Lower lobe of right lung (tissue), 2 donors: ENCODE results near the gene CCT8L2. TPM values are rescaled to one million over a fixed set of nuclear protein-coding genes. Genes with fewer than 3 reads are reported as not detected.
"Not testable (repeated sequence)": the region's sequence is repeated elsewhere in the genome, so short reads cannot be mapped to it uniquely, and the experiment has no call there.

Experiments used
- ATAC-seq, 2 donors: fragments of 200-7000 bp; cut with Tn5 transposase; one replicate each; pipeline ENCODE4 v1.9.1; 2020 to 2022; ENCODE audit warnings: mild to moderate bottlenecking in 2 of 2, moderate library complexity in 2 of 2
- DNase-seq: peaks from one replicate; pipeline ENCODE4 v3.0.0-alpha.2; 2020
- H3K27ac ChIP-seq: fragments of 200-600 bp; one replicate; pipeline ENCODE4 v1.8.0; 2022
- H3K27me3 ChIP-seq: fragments of 200-600 bp; one replicate; pipeline ENCODE4 v1.8.0; 2022; ENCODE audit warnings: low read depth
- H3K36me3 ChIP-seq: fragments of 200-600 bp; one replicate; pipeline ENCODE4 v1.8.0; 2022; ENCODE audit warnings: mild to moderate bottlenecking
- H3K4me1 ChIP-seq: fragments of 200-600 bp; one replicate; pipeline ENCODE4 v1.8.0; 2022
- H3K4me3 ChIP-seq: fragments of 200-600 bp; one replicate; pipeline ENCODE4 v1.8.0; 2022; ENCODE audit warnings: mild to moderate bottlenecking
- H3K9me3 ChIP-seq: fragments of 200-600 bp; one replicate; pipeline ENCODE4 v1.8.0; 2022
- intact Hi-C: fragments of 100-400 bp; cut with DNase I; formaldehyde crosslinking; loops from one replicate; pipeline ENCODE4 v1.11.0; 2022
- total RNA-seq: library from RNA; stranded (reverse); fragmentation: NEBNext Ultra II Directional; extraction: Animal tissue kit (Norgen Biotek cat#: 25700); gene quantifications from one replicate; pipeline ENCODE4 v1.2.1, GENCODE V29; 2021
- TF ChIP-seq, protein P1 (sequence below): fragments of 200-600 bp; IDR thresholded peaks from one replicate; pipeline ENCODE4 v1.8.0; 2022; ENCODE audit warnings: antibody characterized with exemption, mild to moderate bottlenecking
- donor health status: DM: no; HTN: yes; CAD: no; lungs with severe emphysema.

CCT8L2 gene
- total RNA-seq, 1 donor from 2014 or later: not detected

DNA sequence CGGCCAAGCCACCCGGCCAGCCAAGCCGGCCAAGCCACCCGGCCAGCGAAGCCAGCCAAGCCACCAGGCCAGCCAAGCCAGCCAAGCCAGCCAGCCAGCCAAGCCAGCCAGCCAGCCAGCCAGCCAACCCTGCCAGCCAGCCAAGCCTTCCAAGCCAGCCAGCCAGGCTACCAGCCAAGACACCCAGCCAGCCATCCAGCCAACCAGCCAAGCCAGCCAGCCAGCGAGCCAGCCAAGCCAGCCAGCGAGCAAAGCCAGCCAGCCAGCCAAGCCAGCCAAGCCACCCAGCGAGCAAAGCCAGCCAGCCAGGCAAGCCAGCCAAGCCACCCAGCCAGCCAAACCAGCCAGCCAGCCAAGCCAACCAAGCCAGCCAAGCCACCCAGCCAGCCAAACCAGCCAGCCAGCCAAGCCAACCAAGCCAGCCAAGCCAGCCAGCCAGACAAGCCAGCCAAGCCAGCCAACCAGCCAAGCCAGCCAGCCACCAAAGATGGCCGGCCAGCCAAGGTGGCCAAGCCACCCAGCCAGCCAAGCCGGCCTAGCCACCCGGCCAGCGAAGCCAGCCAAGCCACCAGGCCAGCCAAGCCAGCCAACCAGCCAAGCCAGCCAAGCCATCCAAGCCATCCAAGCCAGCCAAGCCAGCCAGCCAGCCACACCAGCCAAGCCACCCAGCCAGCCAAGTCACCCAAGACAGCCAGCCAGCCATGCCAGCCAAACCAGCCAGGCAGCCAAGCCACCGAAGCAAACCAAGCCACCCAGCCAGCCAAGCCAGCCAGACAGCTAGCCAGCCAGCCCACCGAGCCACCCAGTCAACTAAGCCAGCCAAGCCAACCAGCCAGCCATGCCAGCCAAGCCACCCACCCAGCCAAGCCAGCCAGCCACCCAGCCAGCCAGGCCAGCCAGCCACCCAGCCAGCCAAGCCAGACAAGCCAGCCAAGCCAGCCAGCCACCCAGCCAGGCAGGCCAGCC is 28.8 kb downstream of the CCT8L2 start:
- intact Hi-C loops: no loop called here
- peak; percentile 42 for DNase-seq
- no peak for ATAC-seq
- Histone ChIP-seq H3K27me3 (no peaks in the 10 kb centered on the region), H3K4me1 (no peaks in the 10 kb centered on the region), H3K36me3 (no peaks in the 10 kb centered on the region), H3K4me3 (no peak overlapping the region), H3K9me3 (no peaks in the 10 kb centered on the region), H3K27ac (no peak overlapping the region)
- TF ChIP-seq, protein P1, sequence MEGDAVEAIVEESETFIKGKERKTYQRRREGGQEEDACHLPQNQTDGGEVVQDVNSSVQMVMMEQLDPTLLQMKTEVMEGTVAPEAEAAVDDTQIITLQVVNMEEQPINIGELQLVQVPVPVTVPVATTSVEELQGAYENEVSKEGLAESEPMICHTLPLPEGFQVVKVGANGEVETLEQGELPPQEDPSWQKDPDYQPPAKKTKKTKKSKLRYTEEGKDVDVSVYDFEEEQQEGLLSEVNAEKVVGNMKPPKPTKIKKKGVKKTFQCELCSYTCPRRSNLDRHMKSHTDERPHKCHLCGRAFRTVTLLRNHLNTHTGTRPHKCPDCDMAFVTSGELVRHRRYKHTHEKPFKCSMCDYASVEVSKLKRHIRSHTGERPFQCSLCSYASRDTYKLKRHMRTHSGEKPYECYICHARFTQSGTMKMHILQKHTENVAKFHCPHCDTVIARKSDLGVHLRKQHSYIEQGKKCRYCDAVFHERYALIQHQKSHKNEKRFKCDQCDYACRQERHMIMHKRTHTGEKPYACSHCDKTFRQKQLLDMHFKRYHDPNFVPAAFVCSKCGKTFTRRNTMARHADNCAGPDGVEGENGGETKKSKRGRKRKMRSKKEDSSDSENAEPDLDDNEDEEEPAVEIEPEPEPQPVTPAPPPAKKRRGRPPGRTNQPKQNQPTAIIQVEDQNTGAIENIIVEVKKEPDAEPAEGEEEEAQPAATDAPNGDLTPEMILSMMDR: no peak

DNA sequence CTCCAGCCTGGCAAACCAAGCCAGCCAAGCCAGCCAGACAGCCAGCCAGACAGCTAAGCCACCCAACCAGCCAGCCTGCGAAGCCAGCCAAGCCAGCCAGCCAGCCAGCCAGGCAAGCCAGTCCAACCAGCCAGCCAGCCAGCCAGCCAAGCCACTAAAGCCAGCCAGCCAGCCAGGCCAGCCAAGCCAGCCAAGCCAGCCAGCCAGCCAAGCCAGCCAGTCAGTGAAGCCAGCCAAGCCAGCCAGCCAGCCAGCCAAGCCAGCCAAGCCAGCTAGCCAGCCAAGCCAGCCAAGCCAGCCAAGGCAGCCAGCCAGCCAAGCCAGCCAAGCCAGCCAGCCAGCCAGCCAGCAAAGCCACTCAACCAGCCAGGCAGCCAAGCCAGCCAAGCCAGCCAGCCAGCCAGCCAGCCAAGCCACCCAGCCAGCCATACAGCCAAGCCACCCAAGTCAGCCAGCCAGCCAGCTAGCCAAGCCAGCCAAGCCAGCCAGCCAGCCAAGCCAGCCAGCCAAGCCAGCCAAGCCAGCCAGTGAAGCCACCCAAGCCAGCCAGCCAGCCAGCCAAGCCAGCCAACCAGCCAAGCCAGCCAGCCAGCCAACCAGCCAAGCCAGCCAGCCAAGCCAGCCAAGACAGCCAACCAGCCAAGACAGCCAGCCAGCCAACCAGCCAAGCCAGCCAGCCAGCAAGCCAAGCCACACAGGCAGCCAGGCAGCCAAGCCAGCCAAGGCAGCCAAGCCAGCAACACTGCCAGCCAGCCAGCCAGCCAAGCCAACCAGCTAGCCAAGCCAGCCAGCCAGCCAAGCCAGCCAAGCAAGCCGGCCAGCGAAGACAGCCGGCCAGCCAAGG is 29.7 kb downstream of the CCT8L2 start:
- Histone ChIP-seq H3K4me3 (no peak overlapping the region), H3K27ac (no peak overlapping the region), H3K9me3 (no peaks in the 10 kb centered on the region), H3K4me1 (no peaks in the 10 kb centered on the region), H3K27me3 (no peaks in the 10 kb centered on the region), H3K36me3 (no peaks in the 10 kb centered on the region)
- intact Hi-C loops: no loop called here
- TF ChIP-seq, protein P1: no peak
- DNase-seq (peak; percentile 51), ATAC-seq (no peak)

DNA sequence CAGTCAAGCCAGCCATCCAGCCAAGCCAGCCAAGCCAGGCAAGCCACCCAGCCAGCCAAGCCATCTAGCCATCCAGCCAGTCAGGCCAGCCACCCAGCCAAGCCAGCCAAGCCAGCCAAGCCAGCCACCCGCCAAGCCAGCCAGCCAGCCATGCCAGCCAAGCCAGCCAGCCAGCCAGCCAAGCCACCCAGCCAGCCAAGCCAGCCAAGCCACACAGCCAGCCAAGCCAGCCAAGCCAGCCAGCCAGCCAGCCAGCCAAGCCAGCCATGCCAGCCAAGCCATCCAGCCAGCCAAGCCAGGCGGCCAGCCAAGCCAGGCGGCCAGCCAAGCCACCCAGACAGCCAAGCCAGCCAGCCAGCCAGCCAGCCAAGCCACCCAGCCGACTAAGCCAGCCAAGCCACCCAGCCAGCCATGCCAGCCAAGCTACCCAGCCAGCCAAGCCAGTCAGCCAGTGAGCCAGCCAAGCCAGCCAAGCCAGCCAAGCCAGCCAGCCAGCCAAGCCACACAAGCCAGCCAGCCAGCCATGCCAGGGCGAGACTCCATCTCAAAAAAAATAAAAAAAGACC is 31.4 kb downstream of the CCT8L2 start:
- H3K9me3 ChIP-seq, H3K4me3 ChIP-seq, H3K27me3 ChIP-seq, ATAC-seq, intact Hi-C loops, H3K4me1 ChIP-seq, H3K36me3 ChIP-seq, DNase-seq, H3K27ac ChIP-seq: not testable (repeated sequence)

DNA sequence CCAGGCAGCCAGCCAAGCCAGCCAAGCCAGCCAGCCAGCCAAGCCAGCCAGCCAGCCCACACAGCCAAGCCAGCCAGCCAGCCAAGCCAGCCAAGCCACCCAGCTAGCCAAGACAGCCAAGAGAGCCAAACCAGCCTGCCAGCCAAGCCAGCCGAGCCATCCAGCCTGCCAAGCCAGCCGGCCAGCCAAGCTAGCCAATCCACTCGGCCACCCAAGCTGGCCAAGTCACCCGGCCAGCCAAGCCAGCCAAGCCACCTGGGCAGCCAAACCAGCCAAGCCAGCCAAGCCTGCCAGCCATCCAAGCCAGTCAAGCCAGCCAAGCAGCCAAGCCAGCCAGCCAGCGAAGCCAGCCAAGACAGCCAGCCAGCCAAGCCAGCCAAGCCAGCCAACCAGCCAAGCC is 32.0 kb downstream of the CCT8L2 start:
- H3K36me3 ChIP-seq, intact Hi-C loops, H3K9me3 ChIP-seq, ATAC-seq, H3K4me3 ChIP-seq, H3K4me1 ChIP-seq, H3K27me3 ChIP-seq, H3K27ac ChIP-seq: not testable (repeated sequence)
- peak; percentile 36 for DNase-seq

DNA sequence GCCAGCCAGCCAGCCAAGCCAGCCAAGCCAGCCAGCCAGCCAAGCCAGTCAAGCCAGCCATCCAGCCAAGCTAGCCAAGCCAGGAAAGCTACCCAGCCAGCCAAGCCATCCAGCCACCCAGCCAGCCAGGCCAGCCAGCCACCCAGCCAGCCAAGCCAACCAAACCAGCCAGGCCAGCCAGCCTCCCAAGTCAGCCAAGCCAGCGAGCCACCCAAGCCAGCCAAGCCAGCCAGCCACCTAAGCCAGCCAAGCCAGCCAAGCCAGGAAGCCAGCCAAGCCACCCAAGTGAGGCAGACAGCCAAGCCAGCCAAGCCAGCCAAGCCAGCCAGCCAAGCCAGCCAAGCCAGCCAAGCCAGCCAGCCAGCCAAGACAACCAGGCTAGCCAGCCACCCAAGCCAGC is 32.6 kb downstream of the CCT8L2 start:
- peak; percentile 35 for DNase-seq
- intact Hi-C loops, H3K27me3 ChIP-seq, H3K4me1 ChIP-seq, H3K4me3 ChIP-seq, H3K9me3 ChIP-seq, H3K27ac ChIP-seq, H3K36me3 ChIP-seq, ATAC-seq: not testable (repeated sequence)

DNA sequence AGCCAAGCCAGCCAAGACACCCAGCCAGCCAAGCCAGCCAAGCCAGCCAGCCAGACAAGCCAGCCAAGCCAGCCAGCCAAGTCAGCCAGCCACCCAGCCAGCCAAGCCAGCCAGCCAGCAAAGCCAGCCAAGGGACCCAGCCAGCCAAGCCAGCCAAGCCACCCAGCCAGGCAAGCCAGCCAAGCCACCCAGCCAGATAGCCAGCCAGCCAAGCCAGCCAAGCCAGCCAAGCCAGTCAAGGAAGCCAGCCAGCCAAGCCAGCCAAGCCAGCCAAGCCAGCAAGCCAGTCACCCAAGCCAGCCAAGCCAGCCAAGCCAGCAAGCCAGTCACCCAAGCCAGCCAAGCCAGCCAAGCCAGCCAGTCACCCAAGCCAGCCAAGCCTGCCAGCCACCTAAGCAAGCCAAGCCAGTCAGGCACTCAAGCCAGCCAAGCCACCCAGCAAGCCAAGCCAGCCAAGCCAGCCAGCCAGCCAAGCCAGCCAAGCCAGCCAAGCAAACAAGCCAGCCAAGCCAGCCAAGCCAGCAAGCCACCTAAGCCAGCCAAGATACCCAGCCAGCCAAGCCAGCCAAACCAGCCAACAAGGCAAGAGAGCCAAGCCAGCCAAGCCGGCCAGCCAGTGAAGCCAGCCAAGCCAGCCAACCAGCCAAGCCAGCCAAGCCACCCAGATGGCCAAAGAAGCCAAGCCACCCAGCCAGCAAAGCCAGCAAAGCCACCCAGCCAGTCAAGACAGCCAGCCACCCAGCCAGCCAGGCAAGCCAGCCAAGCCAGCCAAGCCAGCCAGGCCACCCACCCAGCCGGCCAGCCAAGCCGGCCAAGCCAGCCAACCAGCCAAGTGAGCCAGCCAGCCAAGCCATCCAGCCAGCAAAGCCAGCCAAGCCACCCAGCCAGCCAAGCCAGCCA is 33.3 kb downstream of the CCT8L2 start:
- H3K36me3 ChIP-seq: no peaks in the 10 kb centered on the region
- H3K4me3 ChIP-seq: no peak overlapping the region
- intact Hi-C loops: no loop called here
- no peaks in the 10 kb centered on the region for H3K9me3 ChIP-seq
- no peaks in the 10 kb centered on the region for H3K4me1 ChIP-seq
- H3K27ac ChIP-seq: no peak overlapping the region
- DNase-seq (peak; percentile 36), ATAC-seq (no peak)
- TF ChIP-seq, protein P1: no peak
- no peaks in the 10 kb centered on the region for H3K27me3 ChIP-seq

DNA sequence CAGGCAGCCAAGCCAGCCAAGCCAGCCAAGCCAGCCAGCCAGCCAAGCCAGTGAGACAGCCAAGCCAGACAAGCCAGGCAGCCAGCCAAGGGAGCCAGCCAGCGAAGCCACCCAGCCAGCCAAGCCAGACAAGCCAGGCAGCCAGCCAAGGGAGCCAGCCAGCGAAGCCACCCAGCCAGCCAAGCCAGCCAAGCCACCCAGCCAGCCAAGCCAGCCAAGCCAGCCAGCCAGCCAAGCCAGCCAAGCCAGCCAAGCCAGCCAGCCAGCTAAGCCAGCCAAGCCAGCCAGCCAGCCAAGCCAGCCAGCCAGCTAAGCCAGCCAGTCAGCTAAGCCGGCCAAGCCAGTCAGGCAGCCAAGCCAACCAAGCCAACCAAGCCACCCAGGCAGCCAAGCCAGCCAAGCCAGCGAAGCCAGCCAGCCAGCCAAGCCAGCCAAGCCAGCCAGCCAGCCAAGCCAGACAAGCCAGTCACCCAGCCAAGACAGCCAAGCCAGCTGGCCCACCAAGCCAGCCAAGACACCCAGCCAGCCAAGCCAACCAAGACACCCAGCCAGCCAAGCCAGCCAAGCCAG is 34.1 kb downstream of the CCT8L2 start:
- H3K27me3 ChIP-seq, H3K4me1 ChIP-seq, H3K9me3 ChIP-seq, intact Hi-C loops, H3K27ac ChIP-seq, H3K36me3 ChIP-seq, H3K4me3 ChIP-seq, ATAC-seq: not testable (repeated sequence)
- DNase-seq: peak; percentile 36

DNA sequence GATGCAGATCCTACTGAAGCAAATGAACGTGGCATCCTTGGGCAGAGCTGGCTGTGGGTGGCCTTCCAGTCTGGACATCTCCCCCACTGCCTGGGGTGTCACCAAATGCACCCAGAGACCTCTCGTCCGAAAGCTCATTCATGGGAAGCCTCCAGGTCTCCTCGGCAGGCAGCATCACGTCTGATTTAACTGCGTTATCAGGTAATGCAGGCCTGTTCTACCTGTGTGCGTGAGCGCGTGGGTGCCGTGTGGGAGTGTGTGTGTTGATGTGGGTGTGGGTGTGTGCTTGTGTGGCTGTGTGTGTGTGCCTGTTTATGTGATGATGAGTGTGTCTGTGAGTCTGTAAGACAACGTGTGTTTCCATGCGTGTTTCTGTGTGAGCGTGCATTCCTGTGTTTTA is 35.1 kb downstream of the CCT8L2 start:
- intact Hi-C loops, H3K36me3 ChIP-seq, H3K27me3 ChIP-seq, H3K9me3 ChIP-seq, H3K27ac ChIP-seq, H3K4me1 ChIP-seq, H3K4me3 ChIP-seq, ATAC-seq: not testable (repeated sequence)
- DNase-seq: peak; percentile 45
